WTC11 (cell line): ENCODE results near the gene IGFBP5. TPM values are rescaled to one million over a fixed set of nuclear protein-coding genes. Genes with fewer than 3 reads are reported as not detected.

Experiments used
- ATAC-seq: fragments of 200-7000 bp; cut with Tn5 transposase; 2 replicates; pipeline ENCODE4 v1.10.0; 2021; ENCODE audit warnings: mild to moderate bottlenecking, moderate library complexity
- CTCF ChIA-PET: fragments of 300-600 bp; sonication (Branson Sonifier 250); formaldehyde crosslinking; loops from one replicate; lab custom pipeline; 2021; ENCODE audit warnings: antibody characterized with exemption; lab: Charles Lee
- POLR2A ChIA-PET: fragments of 350-600 bp; sonication (Branson Sonifier 250); formaldehyde crosslinking; loops from one replicate; lab custom pipeline; 2021; ENCODE audit warnings: antibody characterized with exemption; lab: Charles Lee
- DNase-seq: peaks from one replicate; pipeline ENCODE4 v3.0.0; 2021; ENCODE audit warnings: low spot score
- H3K27ac Mint-ChIP-seq: 2 replicates; pipeline ENCODE4 v1.8.0; 2021; ENCODE audit warnings: mixed read lengths
- H3K27me3 Mint-ChIP-seq: 2 replicates; pipeline ENCODE4 v1.8.0; 2021; ENCODE audit warnings: low read depth, mild to moderate bottlenecking, moderate library complexity, mixed read lengths
- H3K36me3 Mint-ChIP-seq: 2 replicates; pipeline ENCODE4 v1.8.0; 2021; ENCODE audit warnings: mixed read lengths
- H3K4me1 Mint-ChIP-seq: 2 replicates; pipeline ENCODE4 v1.8.0; 2022; ENCODE audit warnings: mixed read lengths
- H3K4me3 Mint-ChIP-seq: 2 replicates; pipeline ENCODE4 v1.8.0; 2021; ENCODE audit warnings: mild to moderate bottlenecking, moderate library complexity, mixed read lengths
- H3K9me3 Mint-ChIP-seq: 2 replicates; pipeline ENCODE4 v1.8.0; 2021; ENCODE audit warnings: mixed read lengths
- ATF3 ChIP-seq: sonication (generic); formaldehyde crosslinking; conservative IDR thresholded peaks from 2 replicates; pipeline ENCODE4 v1.8.1; 2022; ENCODE audit warnings: mild to moderate bottlenecking, missing genetic modification reagents
- CBFB ChIP-seq: sonication (generic); formaldehyde crosslinking; IDR thresholded peaks from 2 replicates; pipeline ENCODE4 v1.8.1; 2022; ENCODE audit warnings: mild to moderate bottlenecking, low read depth, missing genetic modification reagents
- ETV6 ChIP-seq: sonication (generic); formaldehyde crosslinking; IDR thresholded peaks from 2 replicates; pipeline ENCODE4 v1.8.1; 2022; ENCODE audit warnings: mild to moderate bottlenecking, missing genetic modification reagents
- FOXK1 ChIP-seq: sonication (generic); formaldehyde crosslinking; IDR thresholded peaks from 2 replicates; pipeline ENCODE4 v1.8.0; 2022; ENCODE audit warnings: mild to moderate bottlenecking, moderate library complexity, missing genetic modification reagents
- FOXP4 ChIP-seq: sonication (generic); formaldehyde crosslinking; IDR thresholded peaks from 2 replicates; pipeline ENCODE4 v1.8.0; 2022; ENCODE audit warnings: mild to moderate bottlenecking, missing genetic modification reagents
- GRHL2 ChIP-seq: fragments of 250-450 bp; sonication (Bioruptor Pico); IDR thresholded peaks from 2 replicates; pipeline ENCODE4 v1.8.0; 2022; ENCODE audit warnings: mild to moderate bottlenecking, moderate library complexity; ENCODE audit not compliant: insufficient replicate concordance, severe bottlenecking
- KAT7 ChIP-seq: sonication (generic); formaldehyde crosslinking; IDR thresholded peaks from 2 replicates; pipeline ENCODE4 v1.8.1; 2023; ENCODE audit warnings: missing genetic modification reagents, mild to moderate bottlenecking, borderline replicate concordance
- NR1H2 ChIP-seq: sonication (generic); formaldehyde crosslinking; IDR thresholded peaks from 2 replicates; pipeline ENCODE4 v1.9.0; 2021; ENCODE audit warnings: mild to moderate bottlenecking, moderate library complexity, missing genetic modification reagents
- PRRX2 ChIP-seq: fragments of 250-450 bp; sonication (Bioruptor Pico); IDR thresholded peaks from 2 replicates; pipeline ENCODE4 v1.8.0; 2021; ENCODE audit warnings: mild to moderate bottlenecking
- ZNF121 ChIP-seq: sonication (generic); formaldehyde crosslinking; IDR thresholded peaks from 2 replicates; pipeline ENCODE4 v1.8.0; 2023; ENCODE audit warnings: missing genetic modification reagents
- ZNF532 ChIP-seq: fragments of 250-450 bp; sonication (Bioruptor Pico); IDR thresholded peaks from 2 replicates; pipeline ENCODE4 v1.9.0; 2021; ENCODE audit warnings: mild to moderate bottlenecking, borderline replicate concordance
- ZNF671 ChIP-seq: fragments of 250-450 bp; sonication (Bioruptor Pico); IDR thresholded peaks from 2 replicates; pipeline ENCODE4 v1.8.0; 2021; ENCODE audit warnings: mild to moderate bottlenecking
- total RNA-seq: library from RNA; stranded (reverse); gene quantifications from 3 replicates; pipeline ENCODE4 v1.2.3, GENCODE V29; 2021
- TF ChIP-seq, protein P1 (sequence below): sonication (generic); formaldehyde crosslinking; IDR thresholded peaks from 2 replicates; pipeline ENCODE4 v1.8.1; 2023; ENCODE audit warnings: mild to moderate bottlenecking, missing genetic modification reagents, moderate library complexity
- TF ChIP-seq, protein P2 (sequence below): sonication (generic); formaldehyde crosslinking; IDR thresholded peaks from 2 replicates; pipeline ENCODE4 v1.8.1; 2023; ENCODE audit warnings: mild to moderate bottlenecking, moderate library complexity, missing genetic modification reagents
- TF ChIP-seq, protein P3 (sequence below): sonication (generic); formaldehyde crosslinking; IDR thresholded peaks from 2 replicates; pipeline ENCODE4 v1.8.0; 2022; ENCODE audit warnings: mild to moderate bottlenecking, missing genetic modification reagents

Gene IGFBP5
- total RNA-seq, 1 experiment from 2014 or later, result 5.3 TPM

DNA sequence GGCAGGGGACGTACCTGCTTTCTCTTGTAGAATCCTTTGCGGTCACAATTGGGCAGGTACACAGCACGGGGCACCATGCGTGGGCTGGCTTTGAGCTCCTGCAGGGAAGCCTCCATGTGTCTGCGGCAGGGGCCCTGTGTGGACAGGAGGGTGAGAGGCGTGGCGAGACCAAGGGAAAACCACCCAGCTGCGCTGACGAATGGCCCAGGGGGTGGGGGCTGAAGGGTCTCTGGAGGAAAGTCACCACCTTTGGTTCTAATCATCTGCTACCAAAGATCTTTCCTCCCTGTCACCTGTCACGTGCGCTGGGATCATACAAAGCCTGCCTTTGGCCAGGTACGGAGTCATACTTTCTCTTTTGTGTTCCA, 17.3 kb downstream of the IGFBP5 start:
- no peak overlapping the region for H3K27ac Mint-ChIP-seq
- ATAC-seq, result no peak

DNA sequence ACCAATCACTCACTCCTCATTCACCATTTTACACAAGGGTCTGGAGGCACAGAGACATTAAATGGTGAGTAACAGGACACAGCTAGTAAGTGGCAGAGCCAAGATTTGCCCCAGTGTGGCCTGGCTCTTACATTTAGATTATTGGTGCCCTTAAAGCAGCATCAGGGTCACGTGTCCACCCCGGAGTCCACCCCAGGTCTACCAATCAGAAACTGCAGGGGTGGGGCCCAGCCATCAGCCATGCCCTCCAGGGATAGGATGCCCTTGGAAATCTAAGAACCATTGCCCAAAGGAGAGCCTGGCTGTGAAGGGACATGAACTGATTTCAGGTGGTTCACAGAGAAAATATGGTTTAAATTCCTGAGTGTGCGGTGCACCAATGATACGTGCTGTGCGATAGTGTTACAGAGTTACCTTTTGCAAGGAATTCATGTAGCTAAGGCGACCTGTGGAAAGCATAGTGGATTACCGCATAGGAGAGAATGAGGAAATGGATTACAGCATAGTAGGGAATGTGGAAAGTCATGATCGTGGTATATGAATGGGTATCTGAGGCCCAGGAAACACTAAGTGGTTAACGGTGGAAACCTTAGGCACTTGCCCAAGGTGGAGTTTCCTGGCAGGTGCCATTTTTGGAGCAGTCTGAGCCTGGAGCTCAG, 17.8 kb downstream of the IGFBP5 start:
- Mint-ChIP-seq H3K9me3 (no peaks in the 10 kb centered on the region), H3K36me3 (no peaks in the 10 kb centered on the region), H3K27ac (no peak overlapping the region), H3K27me3 (no peaks in the 10 kb centered on the region; the same call in 1 of the 2 replicates), H3K4me1 (peaks cover 42% of the 10 kb centered on the region), H3K4me3 (no peak overlapping the region)
- TF ChIP-seq, protein P1, sequence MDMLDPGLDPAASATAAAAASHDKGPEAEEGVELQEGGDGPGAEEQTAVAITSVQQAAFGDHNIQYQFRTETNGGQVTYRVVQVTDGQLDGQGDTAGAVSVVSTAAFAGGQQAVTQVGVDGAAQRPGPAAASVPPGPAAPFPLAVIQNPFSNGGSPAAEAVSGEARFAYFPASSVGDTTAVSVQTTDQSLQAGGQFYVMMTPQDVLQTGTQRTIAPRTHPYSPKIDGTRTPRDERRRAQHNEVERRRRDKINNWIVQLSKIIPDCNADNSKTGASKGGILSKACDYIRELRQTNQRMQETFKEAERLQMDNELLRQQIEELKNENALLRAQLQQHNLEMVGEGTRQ (CRISPR knock-in tag), result 0 out of 2 replicates have a peak, but pooled peaks have one; percentile 18
- TF ChIP-seq FOXK1 (CRISPR knock-in tag) (no peak), KAT7 (CRISPR knock-in tag) (no peak)
- TF ChIP-seq, protein P2, sequence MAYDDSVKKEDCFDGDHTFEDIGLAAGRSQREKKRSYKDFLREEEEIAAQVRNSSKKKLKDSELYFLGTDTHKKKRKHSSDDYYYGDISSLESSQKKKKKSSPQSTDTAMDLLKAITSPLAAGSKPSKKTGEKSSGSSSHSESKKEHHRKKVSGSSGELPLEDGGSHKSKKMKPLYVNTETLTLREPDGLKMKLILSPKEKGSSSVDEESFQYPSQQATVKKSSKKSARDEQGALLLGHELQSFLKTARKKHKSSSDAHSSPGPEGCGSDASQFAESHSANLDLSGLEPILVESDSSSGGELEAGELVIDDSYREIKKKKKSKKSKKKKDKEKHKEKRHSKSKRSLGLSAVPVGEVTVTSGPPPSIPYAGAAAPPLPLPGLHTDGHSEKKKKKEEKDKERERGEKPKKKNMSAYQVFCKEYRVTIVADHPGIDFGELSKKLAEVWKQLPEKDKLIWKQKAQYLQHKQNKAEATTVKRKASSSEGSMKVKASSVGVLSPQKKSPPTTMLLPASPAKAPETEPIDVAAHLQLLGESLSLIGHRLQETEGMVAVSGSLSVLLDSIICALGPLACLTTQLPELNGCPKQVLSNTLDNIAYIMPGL (CRISPR knock-in tag), result no peak
- TF ChIP-seq, protein P3, sequence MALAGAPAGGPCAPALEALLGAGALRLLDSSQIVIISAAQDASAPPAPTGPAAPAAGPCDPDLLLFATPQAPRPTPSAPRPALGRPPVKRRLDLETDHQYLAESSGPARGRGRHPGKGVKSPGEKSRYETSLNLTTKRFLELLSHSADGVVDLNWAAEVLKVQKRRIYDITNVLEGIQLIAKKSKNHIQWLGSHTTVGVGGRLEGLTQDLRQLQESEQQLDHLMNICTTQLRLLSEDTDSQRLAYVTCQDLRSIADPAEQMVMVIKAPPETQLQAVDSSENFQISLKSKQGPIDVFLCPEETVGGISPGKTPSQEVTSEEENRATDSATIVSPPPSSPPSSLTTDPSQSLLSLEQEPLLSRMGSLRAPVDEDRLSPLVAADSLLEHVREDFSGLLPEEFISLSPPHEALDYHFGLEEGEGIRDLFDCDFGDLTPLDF (CRISPR knock-in tag), result no peak
- ATAC-seq (no peak), DNase-seq (no peak)
- ChIA-PET CTCF (interaction anchor here (0.6 to 1.0 kb wide), 2 partner anchors 11 to 145 kb away, joined by 3 read pairs; no protein-coding TSS in a partner anchor), POLR2A (no interaction called here)

More for the DNA sequence above, 17.3 kb downstream of the IGFBP5 start:
- Mint-ChIP-seq H3K9me3 (no peaks in the 10 kb centered on the region), H3K27me3 (no peaks in the 10 kb centered on the region; the same call in 1 of the 2 replicates), H3K36me3 (no peaks in the 10 kb centered on the region), H3K4me3 (no peak overlapping the region), H3K4me1 (peaks cover 42% of the 10 kb centered on the region)
- POLR2A ChIA-PET, result interaction anchor here (0.5 kb wide), 1 partner anchor 508 kb away, joined by 3 read pairs; no protein-coding TSS in a partner anchor
- CTCF ChIA-PET, result interaction anchor here (1.0 to 1.5 kb wide), 2 partner anchors 10 to 11 kb away, joined by 3 to 8 read pairs; no protein-coding TSS in a partner anchor
- TF ChIP-seq KAT7 (CRISPR knock-in tag) (no peak), GRHL2 (no peak), NR1H2 (CRISPR knock-in tag) (no peak), PRRX2 (CRISPR knock-in tag) (no peak), ETV6 (CRISPR knock-in tag) (no peak), ZNF121 (CRISPR knock-in tag) (no peak), CBFB (CRISPR knock-in tag) (no peak), ZNF532 (no peak), FOXP4 (no peak), ATF3 (CRISPR knock-in tag) (no peak), ZNF671 (CRISPR knock-in tag) (no peak)
- DNase-seq, result no peak
